Umbilical cord (tissue), 2 donors: Measurements from ENCODE around the gene SCRN1. TPM values are rescaled to one million over a fixed set of nuclear protein-coding genes. Genes with fewer than 3 reads are reported as not detected.

Source experiments
- DNase-seq: peaks from one replicate; pipeline ENCODE4 v3.0.0-alpha.2; 2015; ENCODE audit warnings: low spot score
- total RNA-seq: library from RNA; depleted of rRNA; stranded (reverse); fragments of >200 nt; gene quantifications from one replicate; pipeline ENCODE4 v1.2.3, GENCODE V29; 2014; ENCODE audit warnings: low replicate concordance; ENCODE audit not compliant: insufficient read depth

SCRN1 gene, protein sequence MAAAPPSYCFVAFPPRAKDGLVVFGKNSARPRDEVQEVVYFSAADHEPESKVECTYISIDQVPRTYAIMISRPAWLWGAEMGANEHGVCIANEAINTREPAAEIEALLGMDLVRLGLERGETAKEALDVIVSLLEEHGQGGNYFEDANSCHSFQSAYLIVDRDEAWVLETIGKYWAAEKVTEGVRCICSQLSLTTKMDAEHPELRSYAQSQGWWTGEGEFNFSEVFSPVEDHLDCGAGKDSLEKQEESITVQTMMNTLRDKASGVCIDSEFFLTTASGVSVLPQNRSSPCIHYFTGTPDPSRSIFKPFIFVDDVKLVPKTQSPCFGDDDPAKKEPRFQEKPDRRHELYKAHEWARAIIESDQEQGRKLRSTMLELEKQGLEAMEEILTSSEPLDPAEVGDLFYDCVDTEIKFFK
- total RNA-seq = 42.1 TPM

DNA sequence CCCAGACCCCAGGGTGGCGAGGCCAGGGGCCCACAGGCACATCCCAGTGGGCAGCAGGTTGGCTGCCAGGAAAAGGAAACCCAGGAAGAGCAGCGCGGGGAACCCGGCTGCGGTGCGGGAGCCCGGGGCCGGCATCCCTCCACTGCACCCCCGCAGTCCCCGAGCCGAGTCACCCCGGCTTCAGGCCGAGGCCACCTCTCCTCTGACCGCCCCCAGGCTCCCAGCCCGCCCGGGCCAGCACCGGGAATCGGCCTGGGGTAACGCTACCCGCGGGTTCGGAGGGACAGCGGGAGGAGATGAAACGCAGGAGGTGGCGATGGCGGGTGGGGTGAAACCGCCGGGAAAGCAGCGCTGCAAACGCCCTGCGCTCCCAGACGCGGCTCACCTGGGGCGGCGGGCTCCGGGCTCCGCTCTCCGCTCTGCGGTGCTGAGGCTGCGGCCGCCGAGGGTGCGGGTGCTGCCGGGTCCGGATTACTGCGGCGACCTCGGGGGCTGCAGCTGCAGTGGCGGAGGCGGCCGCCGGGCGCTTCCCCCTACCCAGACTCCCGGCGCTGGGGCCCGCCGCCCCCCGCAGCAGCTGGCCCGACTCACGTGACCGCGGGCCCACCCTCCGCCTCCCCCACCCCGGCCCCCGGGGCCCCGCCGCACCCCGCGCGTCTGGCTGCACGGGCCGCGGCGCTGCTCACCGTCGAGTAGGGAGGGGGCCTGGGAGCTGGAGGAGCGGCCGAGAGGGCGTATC lies at the start of gene SCRN1:
Gene SCRN1 (minus strand): TSS at position 545 of the 739 bp plus-strand sequence. CDS start 20,734 bp downstream, outside the sequence.
- DNase-seq = peak; percentile 52

DNA sequence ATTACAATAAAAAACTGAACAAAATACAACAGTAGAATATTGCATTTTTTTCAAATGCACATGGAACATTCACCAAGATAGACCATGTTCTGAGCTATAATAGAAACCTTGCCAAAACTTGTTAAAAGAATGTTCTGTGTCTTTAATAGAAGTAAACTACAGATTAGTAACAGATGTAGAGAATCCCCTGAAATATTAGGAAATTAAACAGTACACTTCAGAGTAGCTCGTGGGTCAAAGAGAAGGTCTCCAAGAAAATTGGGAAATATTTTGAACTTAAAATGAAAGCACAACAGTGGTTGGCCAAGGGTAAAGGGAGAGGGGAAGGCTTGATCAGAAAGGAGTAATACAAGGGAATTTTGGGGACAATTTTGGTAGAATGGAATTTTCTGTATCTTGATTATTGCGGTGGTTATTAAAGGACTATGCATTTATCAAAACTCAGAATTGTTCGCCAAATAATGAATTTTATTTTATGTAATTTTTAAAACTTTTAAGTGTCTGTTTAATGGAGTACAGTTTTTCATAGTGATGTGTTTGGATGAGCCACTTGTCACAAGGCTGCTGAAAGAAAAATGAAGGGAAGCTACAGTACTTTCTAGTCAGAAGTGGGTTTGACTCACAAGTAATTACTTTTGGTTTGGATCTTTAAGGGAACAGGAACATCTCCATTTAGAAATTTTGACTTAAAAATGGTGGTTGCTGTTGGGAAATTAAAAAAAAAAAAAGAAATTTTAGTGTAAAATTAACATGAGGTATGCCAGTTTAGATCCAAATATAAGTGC lies 48.8 kb upstream of the SCRN1 start:
- DNase-seq = peak; percentile 37

DNA sequence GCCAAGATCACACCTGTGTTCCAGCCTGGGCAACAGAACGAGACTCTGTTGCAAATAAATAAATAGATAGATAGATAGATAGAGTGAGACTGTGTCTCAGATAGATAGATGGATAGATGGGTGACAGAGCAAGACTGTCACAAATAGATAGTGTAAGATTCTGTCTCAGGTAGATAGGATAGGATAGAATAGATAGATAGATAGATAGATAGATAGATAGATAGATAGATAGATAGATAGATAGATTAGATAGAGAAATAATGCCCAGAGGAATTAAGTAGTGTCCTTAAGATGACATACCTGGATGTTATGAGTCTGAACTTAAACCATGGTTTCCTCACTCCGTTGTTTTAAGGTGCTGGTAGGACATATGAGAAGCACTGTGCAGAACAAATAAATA lies 46.6 kb upstream of the SCRN1 start:
- no peak for DNase-seq

DNA sequence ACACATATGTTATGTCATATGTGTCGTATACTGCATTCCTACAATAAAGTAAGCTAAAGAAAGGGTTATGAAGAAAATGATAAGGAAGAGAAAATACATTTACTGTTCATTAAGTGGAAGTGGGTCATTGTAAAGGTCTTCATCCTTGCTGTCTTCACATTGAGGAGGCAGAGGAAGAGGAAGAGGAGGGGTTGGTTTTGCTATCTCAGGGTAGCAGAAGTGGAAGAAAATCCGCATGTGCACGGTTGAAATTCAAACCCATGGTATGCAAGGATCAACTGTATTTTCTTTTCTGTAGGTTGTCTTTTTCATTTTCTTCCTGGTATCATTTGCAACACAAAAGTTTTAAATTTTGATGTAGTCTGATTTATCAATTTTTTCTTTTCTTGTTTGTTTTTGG lies 44.9 kb upstream of the SCRN1 start:
- no peak for DNase-seq

DNA sequence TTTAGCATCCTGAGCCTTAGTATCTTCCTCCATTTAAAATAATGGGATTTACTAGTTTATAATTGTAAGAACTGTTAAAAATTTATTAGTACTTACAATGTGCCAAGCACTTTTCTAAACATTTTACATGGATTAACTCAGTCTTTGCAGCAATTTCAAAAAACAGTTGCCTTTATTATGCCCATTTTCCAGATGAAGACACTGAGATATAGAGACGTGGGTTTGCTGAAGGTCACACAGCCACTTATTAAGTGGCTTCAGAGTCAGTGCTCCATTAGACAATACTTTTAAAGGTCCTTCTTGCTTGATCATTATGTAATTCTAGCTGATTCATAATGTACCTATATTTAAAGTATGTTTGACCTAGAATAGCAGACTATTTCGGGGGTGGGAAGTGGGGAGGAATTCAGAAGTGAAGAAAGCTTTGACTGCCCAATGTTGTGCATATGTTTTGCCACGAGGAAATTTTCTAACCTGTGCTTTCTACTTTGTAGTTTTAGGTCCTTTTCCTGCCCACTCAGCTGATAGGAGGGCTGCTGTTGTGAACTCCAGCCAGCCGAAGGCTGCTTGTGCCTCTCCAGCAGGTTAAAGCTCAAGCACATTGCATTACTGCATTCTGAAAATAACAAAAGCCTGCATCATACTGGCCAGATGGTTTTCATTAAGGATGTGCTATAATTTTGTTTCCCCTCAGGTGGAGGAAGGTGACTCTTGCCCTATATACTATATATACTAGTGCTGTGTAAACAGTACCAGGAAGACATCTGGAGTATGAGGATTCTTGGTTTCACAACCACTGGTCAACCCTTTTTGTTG lies 42.9 kb upstream of the SCRN1 start:
- DNase-seq = no peak

DNA sequence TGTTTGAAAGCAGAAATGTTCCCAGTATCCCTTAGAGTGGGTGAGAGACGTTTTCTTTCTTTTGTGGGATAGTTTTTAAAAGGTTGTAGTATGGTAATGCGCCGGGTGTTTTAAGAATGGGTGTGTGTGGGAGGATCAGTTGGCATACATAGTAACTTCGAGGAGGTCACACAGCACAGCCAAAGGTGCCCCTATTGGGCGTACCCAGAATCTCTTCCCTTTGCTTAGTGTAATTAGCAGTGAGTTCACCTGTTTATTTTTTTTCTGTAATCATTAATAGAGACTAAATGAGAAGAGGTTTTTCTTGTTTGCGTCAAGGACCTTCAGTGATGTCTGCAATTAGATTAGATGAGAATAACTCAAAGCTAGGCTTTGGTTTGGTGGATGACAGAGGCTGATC lies 40.1 kb upstream of the SCRN1 start:
- DNase-seq = no peak

DNA sequence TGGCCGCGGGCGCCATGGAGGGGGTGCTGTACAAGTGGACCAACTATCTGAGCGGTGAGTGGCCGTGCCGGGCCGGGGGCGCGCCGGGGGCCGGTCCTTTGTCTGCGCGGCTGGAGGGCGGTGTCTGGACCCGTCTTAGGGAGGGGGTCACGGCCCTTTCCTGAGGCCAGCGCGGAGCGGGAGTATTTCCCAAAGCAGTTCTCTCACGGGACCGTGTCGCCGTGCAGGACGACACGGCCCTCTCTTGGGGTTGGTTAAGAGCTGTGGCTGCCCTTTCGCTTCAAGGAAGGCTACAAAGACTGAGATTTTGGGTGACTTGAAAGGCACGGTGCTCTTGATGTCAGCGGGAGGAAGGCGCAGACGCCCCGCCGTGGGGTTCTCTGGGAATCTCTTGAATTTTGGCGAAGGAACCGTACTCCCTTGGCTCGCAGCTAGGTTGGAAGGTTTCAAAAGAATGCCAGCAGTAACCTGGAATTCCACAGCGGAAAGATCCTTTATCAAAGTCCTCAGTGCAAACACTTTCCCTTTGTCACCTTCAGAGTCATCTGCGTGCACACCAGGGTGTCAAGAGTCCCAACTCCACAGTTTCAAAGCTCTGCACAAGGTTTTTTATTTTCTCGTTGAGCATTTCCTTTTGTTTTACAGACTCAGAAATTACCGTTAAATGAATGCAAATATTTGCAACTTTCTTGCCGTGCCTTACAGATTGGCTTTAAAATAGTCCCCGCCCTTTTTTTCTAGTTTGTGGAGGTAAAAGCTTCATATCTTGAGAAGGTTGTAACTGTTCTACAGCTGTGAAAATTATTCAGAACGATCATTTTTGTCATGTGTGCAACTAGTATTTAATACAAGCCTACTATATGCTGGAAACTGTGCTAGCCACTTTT lies 39.4 kb upstream of the SCRN1 start:
- DNase-seq = peak; percentile 62

DNA sequence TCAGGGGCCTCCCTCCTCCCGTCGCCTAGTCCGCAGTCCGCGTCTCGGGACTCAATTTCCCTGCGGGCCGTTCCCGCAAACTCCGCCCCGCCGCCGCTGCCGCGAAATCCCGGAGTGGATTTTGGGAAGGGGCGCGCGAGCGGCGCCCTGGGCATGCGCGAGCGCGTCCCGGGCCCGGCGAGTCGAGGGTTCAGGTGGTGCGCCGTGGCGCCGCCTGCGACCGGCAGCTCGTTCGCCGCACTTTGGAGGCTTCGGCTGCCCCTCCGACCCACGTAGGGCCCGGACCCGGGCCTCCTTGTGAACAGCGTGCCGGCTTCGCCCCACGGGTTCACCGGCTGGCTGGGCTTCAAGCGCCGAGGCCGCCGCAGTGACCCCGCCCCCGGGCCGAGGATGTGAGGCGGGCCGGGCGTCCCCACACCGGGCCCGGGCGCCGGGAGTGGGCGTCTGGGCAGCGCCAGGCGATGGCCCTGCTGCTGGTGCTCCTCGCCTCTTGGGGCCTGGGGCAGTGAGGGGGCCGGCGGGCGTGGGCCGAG lies 38.7 kb upstream of the SCRN1 start, which contains the start of gene PLEKHA8:
Gene PLEKHA8 (plus strand): TSS at position 197 of the 533 bp plus-strand sequence. CDS start 351 bp downstream, outside the sequence.
- peak; percentile 92 for DNase-seq

DNA sequence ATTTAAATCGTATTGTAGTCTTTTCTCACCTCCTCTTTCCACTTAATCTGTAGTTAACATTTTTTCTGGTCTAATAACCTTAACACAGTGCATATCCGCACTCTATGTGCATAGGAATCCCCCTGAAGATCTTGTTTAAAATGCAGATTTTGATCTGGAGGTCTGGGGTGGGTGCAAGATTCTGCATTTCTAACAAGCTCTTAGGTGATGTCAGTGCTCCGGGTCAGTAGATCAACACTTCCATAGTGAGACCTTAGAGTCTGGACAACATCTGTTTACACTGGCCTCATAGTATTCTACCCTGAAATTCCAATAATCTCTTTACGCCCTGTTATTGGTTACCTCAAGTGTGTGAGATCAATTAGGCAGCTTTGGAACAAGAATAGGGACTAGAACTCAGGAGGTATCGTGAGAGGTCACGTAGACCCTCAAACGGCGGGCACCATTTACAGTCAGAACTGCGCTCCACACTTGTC lies 38.2 kb upstream of the SCRN1 start:
- no peak for DNase-seq

DNA sequence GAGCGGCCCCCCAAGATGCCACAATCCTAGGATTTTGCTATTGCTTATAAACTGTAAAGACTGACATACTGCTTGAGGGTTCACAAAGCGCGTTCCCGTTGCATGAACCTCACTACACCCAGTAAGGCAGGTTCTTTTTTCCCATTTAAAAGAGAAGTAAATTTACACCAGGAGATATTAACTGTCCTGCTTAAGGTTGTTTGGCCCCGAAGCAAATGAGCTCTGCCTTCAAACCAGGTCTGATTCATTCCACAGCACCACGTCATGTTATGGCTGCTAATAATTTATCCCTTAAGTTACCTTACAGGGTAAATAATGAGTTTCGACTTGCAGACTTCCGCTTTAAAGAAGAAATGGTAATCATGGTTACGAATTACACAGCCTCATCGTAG lies 37.5 kb upstream of the SCRN1 start:
- no peak for DNase-seq

DNA sequence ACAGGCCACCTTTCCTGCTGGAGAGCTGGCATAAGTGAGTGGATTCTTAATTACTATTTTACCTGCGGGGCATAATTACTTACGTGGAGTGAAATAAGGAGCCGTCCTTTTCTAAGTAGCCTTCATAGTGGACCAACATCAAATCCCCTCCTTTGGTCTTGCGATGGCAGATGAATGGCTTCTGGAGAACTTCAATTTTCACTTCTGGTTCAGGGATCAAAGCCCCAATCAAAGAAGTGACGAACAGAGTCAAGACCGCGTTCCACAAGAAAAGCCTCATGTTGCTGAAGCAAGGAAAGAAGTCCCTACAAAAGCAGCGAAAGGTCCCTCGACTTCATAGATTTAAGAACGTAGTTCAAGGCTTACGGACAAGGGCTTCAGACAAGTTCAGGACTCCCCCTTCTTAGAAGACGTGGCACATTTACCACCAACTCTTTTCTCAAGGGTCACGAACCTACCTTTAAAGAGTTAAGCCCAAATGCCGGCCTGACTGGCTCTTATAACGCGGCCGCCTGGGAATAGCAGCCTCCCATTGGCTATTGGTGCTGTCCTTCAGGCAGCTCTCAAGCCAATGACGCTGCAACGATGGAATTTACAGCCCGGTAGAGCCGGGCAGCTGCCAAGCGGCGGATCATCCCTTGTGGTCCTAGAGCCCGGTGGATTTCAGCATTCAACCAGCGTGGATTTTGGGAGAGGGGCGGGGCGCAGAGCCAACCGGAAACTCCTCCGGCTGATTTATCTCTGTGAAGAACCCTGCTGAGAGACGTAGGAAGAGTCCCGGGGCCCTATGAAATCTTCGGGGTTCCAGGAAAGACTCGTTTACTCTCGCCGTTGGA lies 36.8 kb upstream of the SCRN1 start, which contains the start of gene FKBP14:
Gene FKBP14 (minus strand): TSS at position 474 of the 836 bp plus-strand sequence. CDS start 194 bp downstream, at position 280.
- DNase-seq = peak; percentile 100

DNA sequence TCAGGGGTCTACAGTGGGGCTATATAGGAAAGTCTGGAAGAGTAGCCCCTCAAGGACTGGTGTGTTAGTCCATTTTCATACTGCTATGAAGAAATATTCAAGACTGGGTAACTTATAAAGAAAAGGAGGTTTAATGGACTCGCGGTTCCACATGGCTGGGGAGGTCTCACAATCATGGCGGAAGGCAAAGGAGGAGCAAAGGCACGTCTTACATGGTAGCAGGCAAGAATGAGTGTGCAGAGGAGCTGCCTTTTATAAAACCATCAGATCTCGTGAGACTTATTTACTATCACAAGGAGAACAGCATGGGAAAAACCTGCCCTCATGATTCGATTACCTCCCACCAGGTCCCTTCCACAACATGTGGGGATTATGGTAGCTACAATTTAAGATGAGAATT lies 33.9 kb upstream of the SCRN1 start:
- DNase-seq = no peak

DNA sequence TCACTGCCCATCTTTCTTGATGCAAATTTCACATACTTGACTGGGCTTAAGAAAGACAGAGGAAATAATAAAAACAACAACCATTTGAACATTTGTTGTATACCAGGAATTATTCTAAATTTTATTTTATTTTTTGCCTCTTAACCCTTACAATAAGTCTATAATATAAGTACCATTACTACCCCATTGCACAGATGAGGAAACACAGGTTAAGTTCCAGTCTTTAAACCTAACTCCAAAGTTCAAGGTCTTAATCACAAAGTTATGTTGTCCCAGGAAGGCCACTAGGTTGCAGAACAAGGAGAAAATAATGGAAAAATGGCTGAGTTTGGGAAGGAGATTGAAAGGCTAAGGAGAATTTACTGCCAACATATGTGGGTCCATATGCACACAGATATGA lies 33.4 kb upstream of the SCRN1 start:
- no peak for DNase-seq

DNA sequence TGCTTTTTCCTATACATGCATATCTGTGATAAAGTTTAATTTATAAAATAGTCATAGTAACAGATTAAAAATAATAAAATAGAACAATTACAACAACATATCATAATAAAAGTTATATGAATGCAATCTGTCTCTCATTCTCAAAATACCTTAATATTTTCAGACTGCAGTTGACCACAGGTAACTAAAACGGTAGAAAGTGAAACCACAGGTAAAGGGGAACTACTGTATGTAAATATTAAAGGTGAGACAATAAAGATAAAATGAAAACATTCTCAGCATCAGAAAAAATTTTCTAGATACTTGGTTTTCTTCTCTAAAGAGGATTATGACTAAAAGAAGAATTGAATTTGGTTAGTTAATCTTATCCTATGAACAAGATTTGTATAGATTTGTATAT lies 30.9 kb upstream of the SCRN1 start:
- no peak for DNase-seq

DNA sequence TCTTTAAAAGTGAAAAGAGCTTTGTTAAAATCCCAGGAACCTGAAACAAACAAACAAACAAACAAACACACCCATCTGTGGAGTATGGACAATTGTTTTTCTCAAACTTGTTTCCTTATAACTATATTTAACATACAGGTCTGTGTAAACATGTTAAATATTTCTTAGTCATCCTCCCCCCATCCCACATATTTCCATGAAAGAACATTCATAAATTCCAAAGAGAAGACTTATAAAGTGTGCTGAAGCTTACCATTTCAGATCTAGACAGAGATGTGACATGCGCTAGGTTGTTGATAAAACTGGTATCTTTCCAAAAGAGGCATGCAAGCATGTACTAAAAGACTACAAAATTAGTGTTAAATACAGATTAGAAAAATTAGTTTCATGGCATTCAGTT lies 30.4 kb upstream of the SCRN1 start:
- DNase-seq = no peak

DNA sequence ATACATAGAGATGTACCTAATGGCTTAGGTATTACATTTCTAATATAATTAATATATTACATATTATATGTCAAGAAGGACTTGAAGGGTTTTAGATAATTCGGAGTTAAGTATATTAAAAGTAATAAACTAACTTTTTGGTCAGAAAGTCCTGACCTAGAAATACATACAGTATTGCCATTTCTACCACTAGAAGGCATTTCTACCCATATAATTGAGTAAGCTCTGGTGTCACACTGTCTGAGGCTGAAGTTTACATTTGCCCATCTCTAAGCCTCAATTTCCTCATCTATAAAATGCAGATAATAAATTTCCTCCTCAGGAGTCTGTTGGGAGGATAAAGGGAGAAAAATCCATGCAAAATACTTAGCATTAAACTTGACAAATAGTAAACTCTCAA lies 29.8 kb upstream of the SCRN1 start:
- no peak for DNase-seq

DNA sequence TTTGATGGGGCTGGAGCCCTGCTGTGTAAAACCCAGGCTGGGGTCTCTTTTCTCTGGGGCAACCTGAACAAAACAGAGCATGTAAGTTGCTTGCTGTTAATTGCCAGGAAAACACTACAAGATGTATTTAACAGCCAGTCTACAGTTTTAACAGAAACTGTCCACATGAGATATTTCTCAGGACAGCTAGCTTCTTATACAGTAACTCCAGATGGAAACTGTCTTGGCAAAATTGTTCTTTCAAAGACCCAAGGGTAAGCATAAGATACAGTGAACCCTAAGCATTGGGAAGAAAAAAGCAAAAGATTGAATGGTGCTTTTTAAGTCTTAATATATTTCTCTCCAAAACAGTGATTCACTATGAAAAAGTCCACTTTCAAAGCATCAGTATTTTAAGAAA lies 28.9 kb upstream of the SCRN1 start:
- DNase-seq = no peak

DNA sequence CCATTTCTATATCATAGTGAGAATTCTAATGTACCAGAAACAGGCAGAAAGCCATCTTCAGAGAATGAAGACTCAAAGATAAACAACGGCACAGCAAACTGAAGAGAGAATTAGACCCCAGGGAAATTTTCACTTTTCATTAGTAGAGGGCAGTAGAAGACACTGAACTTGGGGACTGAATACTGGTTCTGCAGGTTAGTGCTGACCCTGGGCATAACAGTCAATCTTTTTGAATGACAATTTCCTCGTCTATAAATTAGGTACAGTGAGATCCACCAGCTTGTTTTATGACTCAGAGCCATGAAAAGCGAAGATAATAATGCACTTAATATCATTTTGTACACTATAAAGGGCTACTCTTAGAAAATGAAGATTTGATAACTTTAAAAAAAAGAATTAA lies 23.2 kb upstream of the SCRN1 start:
- DNase-seq = no peak

DNA sequence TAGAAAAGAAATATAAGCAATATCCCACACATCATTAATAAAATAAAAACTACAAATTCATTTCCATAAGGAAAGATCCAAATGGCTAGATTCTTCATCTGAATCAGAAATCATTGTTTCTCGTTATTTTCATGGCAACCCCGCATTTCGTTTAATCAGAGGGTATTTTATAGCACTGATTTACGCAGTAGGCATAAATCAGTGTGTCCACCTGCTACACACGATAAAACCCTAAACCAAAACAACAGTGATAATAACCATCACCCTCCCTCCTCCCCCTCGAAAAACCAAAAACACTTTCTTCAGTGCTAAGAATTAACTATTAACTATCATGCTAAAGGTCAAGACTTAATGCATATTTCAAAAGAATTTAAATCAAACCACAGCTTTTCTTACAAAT lies 20.4 kb upstream of the SCRN1 start:
- DNase-seq = no peak
